ENCODE results near the gene SFTPD.
"Not testable (repeated sequence)": the region's sequence is repeated elsewhere in the genome, so short reads cannot be mapped to it uniquely, and the experiment has no call there.

Gene SFTPD

GRCh38 chr10:79898597-79899325, 50.1 kb downstream of the SFTPD start:
- Histone ChIP-seq H3K27me3 (ENCODE audit: insufficient read depth, low read length, poor library complexity) (peaks cover 2% of the 10 kb centered on the region), H2AFZ (ENCODE audit: low read depth, low read length) (no peak overlapping the region), H3K9me3 (ENCODE audit: insufficient read depth, low read length, severe bottlenecking) (no peaks in the 10 kb centered on the region), H3K27ac (ENCODE audit: low read length) (no peak overlapping the region), H4K20me1 (ENCODE audit: insufficient read depth, low read length) (no peaks in the 10 kb centered on the region), H3K4me1 (ENCODE audit: insufficient read depth, low read length) (no peaks in the 10 kb centered on the region), H3K79me2 (ENCODE audit: insufficient read depth, low read length) (no peaks in the 10 kb centered on the region), H3K36me3 (ENCODE audit: insufficient read depth, low read length) (no peaks in the 10 kb centered on the region), H3K4me3 (ENCODE audit: low read depth in 1 of 2, low read length in 2 of 2) (no peak overlapping the region), H3K9ac (ENCODE audit: low read depth, low read length) (no peak overlapping the region), H3K4me2 (ENCODE audit: insufficient read depth, low read length) (no peak overlapping the region)
- TF ChIP-seq CTCF (IDR thresholded peaks at IDR 0.05; ENCODE audit: borderline replicate concordance, extremely low read depth, low read length, poor library complexity, severe bottlenecking) (no peak), EZH2 (IDR thresholded peaks at IDR 0.05; ENCODE audit: borderline replicate concordance, low read depth, low read length, severe bottlenecking) (no peak)
- DNase-seq: no peak
- ATAC-seq (ENCODE audit: insufficient read depth, low read depth): no peak

- H3K79me2 ChIP-seq (ENCODE audit: insufficient read depth, low read length); H3K9me3 ChIP-seq (ENCODE audit: insufficient read depth, low read length, severe bottlenecking); H3K4me3 ChIP-seq (ENCODE audit: low read depth in 1 of 2, low read length in 2 of 2); H3K27me3 ChIP-seq (ENCODE audit: insufficient read depth, low read length, poor library complexity); DNase-seq; H3K4me2 ChIP-seq (ENCODE audit: insufficient read depth, low read length); H4K20me1 ChIP-seq (ENCODE audit: insufficient read depth, low read length); H3K36me3 ChIP-seq (ENCODE audit: insufficient read depth, low read length); H3K4me1 ChIP-seq (ENCODE audit: insufficient read depth, low read length); H3K9ac ChIP-seq (ENCODE audit: low read depth, low read length); H3K27ac ChIP-seq (ENCODE audit: low read length); ATAC-seq (ENCODE audit: insufficient read depth, low read depth); H2AFZ ChIP-seq (ENCODE audit: low read depth, low read length): not testable (repeated sequence)
These were observed 56.0 kb downstream of the SFTPD start for GRCh38 chr10:79892896-79893295.

- Histone ChIP-seq H3K27ac (ENCODE audit: low read length) (no peak overlapping the region), H2AFZ (ENCODE audit: low read depth, low read length) (no peak overlapping the region), H3K4me3 (ENCODE audit: low read depth in 1 of 2, low read length in 2 of 2) (no peak overlapping the region), H3K27me3 (ENCODE audit: insufficient read depth, low read length, poor library complexity) (peaks cover 2% of the 10 kb centered on the region), H3K79me2 (ENCODE audit: insufficient read depth, low read length) (no peaks in the 10 kb centered on the region), H3K4me2 (ENCODE audit: insufficient read depth, low read length) (no peak overlapping the region), H3K9ac (ENCODE audit: low read depth, low read length) (no peak overlapping the region), H3K4me1 (ENCODE audit: insufficient read depth, low read length) (no peaks in the 10 kb centered on the region), H3K36me3 (ENCODE audit: insufficient read depth, low read length) (no peaks in the 10 kb centered on the region), H4K20me1 (ENCODE audit: insufficient read depth, low read length) (no peaks in the 10 kb centered on the region), H3K9me3 (ENCODE audit: insufficient read depth, low read length, severe bottlenecking) (no peaks in the 10 kb centered on the region)
- TF ChIP-seq EZH2 (IDR thresholded peaks at IDR 0.05; ENCODE audit: borderline replicate concordance, low read depth, low read length, severe bottlenecking) (no peak), CTCF (IDR thresholded peaks at IDR 0.05; ENCODE audit: borderline replicate concordance, extremely low read depth, low read length, poor library complexity, severe bottlenecking) (no peak)
- ATAC-seq (ENCODE audit: insufficient read depth, low read depth): no peak
- DNase-seq: no peak
These were observed 58.4 kb downstream of the SFTPD start for GRCh38 chr10:79890469-79890868.

GRCh38 chr10:79888984-79889383, 59.9 kb downstream of the SFTPD start:
- DNase-seq; H4K20me1 ChIP-seq (ENCODE audit: insufficient read depth, low read length); H3K9me3 ChIP-seq (ENCODE audit: insufficient read depth, low read length, severe bottlenecking); H2AFZ ChIP-seq (ENCODE audit: low read depth, low read length); H3K4me2 ChIP-seq (ENCODE audit: insufficient read depth, low read length); H3K27ac ChIP-seq (ENCODE audit: low read length); H3K4me3 ChIP-seq (ENCODE audit: low read depth in 1 of 2, low read length in 2 of 2); H3K79me2 ChIP-seq (ENCODE audit: insufficient read depth, low read length); H3K4me1 ChIP-seq (ENCODE audit: insufficient read depth, low read length); H3K36me3 ChIP-seq (ENCODE audit: insufficient read depth, low read length); H3K27me3 ChIP-seq (ENCODE audit: insufficient read depth, low read length, poor library complexity); ATAC-seq (ENCODE audit: insufficient read depth, low read depth); H3K9ac ChIP-seq (ENCODE audit: low read depth, low read length): not testable (repeated sequence)

Data from DND-41 (cell line).